Stimulated activated CD4-positive, alpha-beta T cell treated with anti-CD3 and anti-CD28 coated beads, Interleukin-12 subunit alpha, Interleukin-12 subunit beta, amount 100 ng/mL, for 48 hours (primary cell): ENCODE results near the gene MSI1.

Experiments used
- DNase-seq, 3 donors: peaks; one replicate each; pipeline ENCODE4 v3.0.0-alpha.2; 2020; ENCODE audit warnings: low read depth in 2 of 3, low spot score in 1 of 3

Gene MSI1

GRCh38 chr12:120324841-120325417, 44.0 kb downstream of the MSI1 start:
- no peak for DNase-seq

- no peak for DNase-seq
These were observed 45.2 kb downstream of the MSI1 start for GRCh38 chr12:120323772-120324171.

GRCh38 chr12:120321382-120322202, 47.4 kb downstream of the MSI1 start:
- DNase-seq: no peak

- peak; percentile 99 to 100 (median 99) for DNase-seq
These were observed 51.5 kb downstream of the MSI1 start for GRCh38 chr12:120317224-120318105.

GRCh38 chr12:120316798-120317223, 52.2 kb downstream of the MSI1 start:
- no peak for DNase-seq

- DNase-seq: no peak
These were observed 54.7 kb downstream of the MSI1 start for GRCh38 chr12:120314220-120314619.

GRCh38 chr12:120301962-120302815, 66.8 kb downstream of the MSI1 start, which contains the start of gene SIRT4:
SIRT4 (plus strand) TSS chr12:120302321; CDS start chr12:120303562, 1,241 bp downstream.
- DNase-seq: peak; percentile 79 to 92 (median 83)

- peak; percentile 70 to 85 (median 80) for DNase-seq
These were observed 76.1 kb downstream of the MSI1 start, which contains the start of gene RNU4-1 for GRCh38 chr12:120292661-120293531. RNU4-1 (minus strand) TSS chr12:120293237.

GRCh38 chr12:120292411-120292660, 76.6 kb downstream of the MSI1 start:
- no peak for DNase-seq
